HUES6 (cell line): ENCODE measurements around the gene SLC13A1.
"Not testable (repeated sequence)": the region's sequence is repeated elsewhere in the genome, so short reads cannot be mapped to it uniquely, and the experiment has no call there.

Experiments
- H3K27ac ChIP-seq: 2 replicates; pipeline ENCODE4 v1.7.0; 2013; ENCODE audit warnings: low read depth, mild to moderate bottlenecking, low read length, inconsistent platforms
- H3K27me3 ChIP-seq: 2 replicates; pipeline ENCODE4 v1.6.1; 2013; ENCODE audit warnings: low read length; ENCODE audit not compliant: control insufficient read depth, insufficient read depth
- H3K36me3 ChIP-seq: 2 replicates; pipeline ENCODE4 v1.6.1; 2013; ENCODE audit warnings: low read length; ENCODE audit not compliant: control insufficient read depth, insufficient read depth
- H3K4me1 ChIP-seq: 2 replicates; pipeline ENCODE4 v1.6.1; 2013; ENCODE audit warnings: low read length; ENCODE audit not compliant: control insufficient read depth, insufficient read depth
- H3K4me3 ChIP-seq: 2 replicates; pipeline ENCODE4 v1.5.1; 2013; ENCODE audit warnings: low read depth, low read length
- H3K9ac ChIP-seq: one replicate; pipeline ENCODE4 v1.6.1; 2013; ENCODE audit warnings: mild to moderate bottlenecking, low read length
- H3K9me3 ChIP-seq: 2 replicates; pipeline ENCODE4 v1.6.1; 2013; ENCODE audit warnings: low read depth, low read length; ENCODE audit not compliant: control insufficient read depth, insufficient read depth

SLC13A1 gene

DNA sequence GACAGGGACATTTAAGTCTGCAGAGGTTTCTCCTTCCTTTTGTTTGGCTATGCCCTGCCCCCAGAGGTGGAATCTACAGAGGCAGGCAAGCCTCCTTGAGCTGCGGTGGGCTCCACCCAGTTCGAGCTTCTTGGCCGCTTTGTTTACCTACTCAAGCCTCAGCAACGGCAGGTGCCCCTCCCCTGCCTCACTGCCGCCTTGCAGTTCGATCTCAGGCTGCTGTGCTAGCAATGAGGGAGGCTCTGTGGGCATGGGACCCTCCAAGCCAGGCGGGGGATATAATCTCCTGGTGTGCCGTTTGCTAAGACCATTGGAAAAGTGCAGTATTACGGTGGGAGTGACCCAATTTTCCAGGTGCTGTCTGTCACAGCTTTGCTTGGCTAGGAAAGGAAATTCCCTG lies 114.9 kb downstream of the SLC13A1 start:
- not testable (repeated sequence) for H3K27me3 ChIP-seq, H3K9ac ChIP-seq

GRCh38 chr7:123079021-123079420 lies 120.7 kb downstream of the SLC13A1 start:
- H3K9ac ChIP-seq: no peak overlapping the region
- no peaks in the 10 kb centered on the region for H3K27me3 ChIP-seq
- H3K27ac ChIP-seq: no peak overlapping the region
- no peak overlapping the region for H3K4me3 ChIP-seq
- no peaks in the 10 kb centered on the region for H3K36me3 ChIP-seq
- H3K4me1 ChIP-seq: peaks cover 8% of the 10 kb centered on the region; the same call in 1 of the 2 replicates
- no peaks in the 10 kb centered on the region for H3K9me3 ChIP-seq

More for the DNA sequence above, 114.9 kb downstream of the SLC13A1 start:
- not testable (repeated sequence) for H3K4me3 ChIP-seq, H3K27ac ChIP-seq, H3K9me3 ChIP-seq, H3K4me1 ChIP-seq, H3K36me3 ChIP-seq

DNA sequence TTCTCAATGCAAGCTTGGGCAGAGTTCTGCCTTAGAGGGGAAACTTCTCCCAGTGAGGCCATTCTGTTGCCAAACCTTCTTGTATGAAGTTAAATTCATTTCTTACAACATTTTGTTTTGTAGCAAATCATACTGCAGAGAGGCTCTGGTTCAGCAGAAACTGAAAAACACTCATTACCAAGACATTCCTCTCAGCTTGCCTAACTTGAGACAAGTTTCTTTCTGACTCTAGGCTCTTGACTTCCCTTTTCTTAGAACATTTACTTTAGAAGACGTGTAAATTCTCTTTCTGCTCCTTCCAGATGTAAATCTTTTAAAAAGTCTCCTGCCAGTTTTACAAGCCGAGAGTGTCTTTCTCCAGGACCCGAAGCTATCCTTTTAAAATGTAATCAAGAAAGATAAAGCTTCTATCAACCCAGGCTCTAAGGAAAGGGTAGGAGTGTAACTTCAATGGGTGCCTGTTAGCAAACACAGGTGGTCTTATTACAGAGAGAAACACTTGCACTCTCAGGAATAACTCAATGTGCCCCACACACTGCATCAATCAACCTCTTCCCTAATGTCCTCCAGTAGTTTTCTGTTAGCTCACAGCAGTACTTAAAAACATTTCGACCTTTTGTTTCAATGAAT lies 123.8 kb downstream of the SLC13A1 start:
- Histone ChIP-seq H3K9ac (no peak overlapping the region), H3K36me3 (no peaks in the 10 kb centered on the region), H3K27me3 (no peaks in the 10 kb centered on the region), H3K4me3 (no peak overlapping the region), H3K9me3 (no peaks in the 10 kb centered on the region), H3K27ac (no peak overlapping the region), H3K4me1 (peaks cover 8% of the 10 kb centered on the region; the same call in 1 of the 2 replicates)

GRCh38 chr7:123070702-123071286 lies 129.0 kb downstream of the SLC13A1 start:
- H3K4me3 ChIP-seq: no peak overlapping the region
- no peaks in the 10 kb centered on the region for H3K36me3 ChIP-seq
- H3K4me1 ChIP-seq: 0 out of 2 replicates have a peak, but pooled peaks cover 2% of the 10 kb centered on the region
- H3K9me3 ChIP-seq: no peaks in the 10 kb centered on the region
- H3K27me3 ChIP-seq: no peaks in the 10 kb centered on the region
- H3K27ac ChIP-seq: no peak overlapping the region
- H3K9ac ChIP-seq: no peak overlapping the region

DNA sequence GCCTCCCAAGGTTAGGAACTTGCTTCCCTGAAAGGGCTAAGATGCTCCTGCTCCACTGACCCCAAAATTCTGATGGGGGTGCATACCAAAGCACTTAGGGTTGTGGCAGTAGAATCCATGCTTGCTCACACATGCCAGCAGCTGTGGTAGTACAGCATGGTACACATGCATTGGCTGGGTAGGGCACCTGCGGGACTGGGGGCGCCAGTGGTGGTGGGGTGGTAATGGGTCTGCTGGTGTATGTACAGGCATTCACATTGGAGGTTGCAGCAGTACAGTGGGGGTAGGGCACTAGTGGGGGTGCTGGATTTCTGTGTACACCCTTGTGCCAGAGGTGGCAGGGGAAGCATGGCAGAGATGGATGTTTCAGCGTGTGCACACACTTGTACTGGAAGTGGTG lies 132.0 kb downstream of the SLC13A1 start:
- no peaks in the 10 kb centered on the region for H3K9me3 ChIP-seq
- H3K4me3 ChIP-seq: no peak overlapping the region
- H3K27me3 ChIP-seq: no peaks in the 10 kb centered on the region
- no peak overlapping the region for H3K9ac ChIP-seq
- H3K27ac ChIP-seq: no peak overlapping the region
- H3K36me3 ChIP-seq: no peaks in the 10 kb centered on the region
- no peaks in the 10 kb centered on the region for H3K4me1 ChIP-seq
